Measurements from ENCODE around the gene ATP5PB.

ATP5PB gene

GRCh38 chr1:111448918-111449702 lies at the start of gene ATP5PB, which contains the start of gene WDR77:
Gene ATP5PB, plus strand, starts transcription at chr1:111449464. Its CDS starts 78 bp downstream, at chr1:111449542.
Gene WDR77, minus strand, starts transcription at chr1:111449256. Its CDS starts 87 bp downstream, at chr1:111449169.
- peak; percentile 63 to 76 for DNase-seq (ENCODE audit: low read depth in 1 of 2, low spot score in 1 of 2)

- no peak for DNase-seq (ENCODE audit: low read depth in 1 of 2, low spot score in 1 of 2)
Observed at GRCh38 chr1:111399792-111400610, 49.3 kb upstream of the ATP5PB start.

- DNase-seq (ENCODE audit: low read depth in 1 of 2, low spot score in 1 of 2): no peak
Observed at GRCh38 chr1:111402083-111402482, 47.2 kb upstream of the ATP5PB start.

GRCh38 chr1:111404588-111404987 lies 44.7 kb upstream of the ATP5PB start:
- no peak for DNase-seq (ENCODE audit: low read depth in 1 of 2, low spot score in 1 of 2)

GRCh38 chr1:111406321-111406768 lies 42.9 kb upstream of the ATP5PB start:
- DNase-seq (ENCODE audit: low read depth in 1 of 2, low spot score in 1 of 2): peak; percentile 11 to 18

- no peak for DNase-seq (ENCODE audit: low read depth in 1 of 2, low spot score in 1 of 2)
Observed at GRCh38 chr1:111407301-111407700, 42.0 kb upstream of the ATP5PB start.

- DNase-seq (ENCODE audit: low read depth in 1 of 2, low spot score in 1 of 2): no peak
Observed at GRCh38 chr1:111412839-111413238, 36.4 kb upstream of the ATP5PB start.

GRCh38 chr1:111414756-111415155 lies 34.5 kb upstream of the ATP5PB start:
- no peak for DNase-seq (ENCODE audit: low read depth in 1 of 2, low spot score in 1 of 2)

- no peak for DNase-seq (ENCODE audit: low read depth in 1 of 2, low spot score in 1 of 2)
Observed at GRCh38 chr1:111415461-111415860, 33.8 kb upstream of the ATP5PB start.

- no peak for DNase-seq (ENCODE audit: low read depth in 1 of 2, low spot score in 1 of 2)
Observed at GRCh38 chr1:111417755-111418154, 31.5 kb upstream of the ATP5PB start.

- DNase-seq (ENCODE audit: low read depth in 1 of 2, low spot score in 1 of 2): no peak
Observed at GRCh38 chr1:111419037-111419436, 30.2 kb upstream of the ATP5PB start.

GRCh38 chr1:111420377-111420776 lies 28.9 kb upstream of the ATP5PB start:
- no peak for DNase-seq (ENCODE audit: low read depth in 1 of 2, low spot score in 1 of 2)

- DNase-seq (ENCODE audit: low read depth in 1 of 2, low spot score in 1 of 2): no peak
Observed at GRCh38 chr1:111422546-111423391, 26.5 kb upstream of the ATP5PB start.

- no peak for DNase-seq (ENCODE audit: low read depth in 1 of 2, low spot score in 1 of 2)
Observed at GRCh38 chr1:111424281-111424680, 25.0 kb upstream of the ATP5PB start.

GRCh38 chr1:111436726-111437125 lies 12.5 kb upstream of the ATP5PB start:
- no peak for DNase-seq (ENCODE audit: low read depth in 1 of 2, low spot score in 1 of 2)

GRCh38 chr1:111439461-111440351 lies 9.6 kb upstream of the ATP5PB start:
- no peak for DNase-seq (ENCODE audit: low read depth in 1 of 2, low spot score in 1 of 2)

- peak; percentile 36 to 46 for DNase-seq (ENCODE audit: low read depth in 1 of 2, low spot score in 1 of 2)
Observed at GRCh38 chr1:111441573-111442192, 7.6 kb upstream of the ATP5PB start.

GRCh38 chr1:111442457-111442856 lies 6.8 kb upstream of the ATP5PB start:
- no peak for DNase-seq (ENCODE audit: low read depth in 1 of 2, low spot score in 1 of 2)

GRCh38 chr1:111444031-111444430 lies 5.2 kb upstream of the ATP5PB start:
- DNase-seq (ENCODE audit: low read depth in 1 of 2, low spot score in 1 of 2): no peak

- DNase-seq (ENCODE audit: low read depth in 1 of 2, low spot score in 1 of 2): no peak
Observed at GRCh38 chr1:111446546-111446945, 2.7 kb upstream of the ATP5PB start.
